Activated CD4-positive, alpha-beta T cell treated with anti-CD3 and anti-CD28 coated beads, Interleukin-2, amount 50 U/mL, for 24 hours (primary cell): ENCODE data around the gene HIRA.
A peak's percentile ranks its signal among the peaks of the same experiment; 100 is the strongest.

ENCODE experiments used
- DNase-seq, 2 donors: peaks; one replicate each; pipeline ENCODE4 v3.0.0-alpha.2; 2020; ENCODE audit warnings: low read depth in 1 of 2, low spot score in 1 of 2

The HIRA gene

GRCh38 chr22:19431649-19432132, at the start of gene HIRA:
TSS of gene HIRA (minus strand) at chr22:19431733. CDS start at chr22:19431476, 257 bp downstream.
- peak; percentile 81 to 89 for DNase-seq

GRCh38 chr22:19480789-19481188, 49.3 kb upstream of the HIRA start:
- DNase-seq = no peak

- DNase-seq = no peak
Measured at GRCh38 chr22:19480173-19480568, 48.6 kb upstream of the HIRA start.

GRCh38 chr22:19479355-19480172, 48.0 kb upstream of the HIRA start, which contains the start of gene CDC45:
TSS of gene CDC45 (plus strand) at chr22:19479920. CDS start at chr22:19479969, 49 bp downstream.
- peak; percentile 82 to 94 for DNase-seq

GRCh38 chr22:19478901-19479354, 47.4 kb upstream of the HIRA start, which contains the start of gene UFD1:
TSS of gene UFD1 (minus strand) at chr22:19479193. CDS start at chr22:19479085, 108 bp downstream.
- peak; percentile 63 to 67 for DNase-seq

GRCh38 chr22:19478045-19478900, 46.7 kb upstream of the HIRA start:
- peak in 1 of 2 donors; percentile 7 for DNase-seq

- DNase-seq = no peak
Measured at GRCh38 chr22:19477321-19478044, 46.0 kb upstream of the HIRA start.

- no peak for DNase-seq
Measured at GRCh38 chr22:19476023-19476422, 44.5 kb upstream of the HIRA start.

- no peak for DNase-seq
Measured at GRCh38 chr22:19473578-19473977, 42.0 kb upstream of the HIRA start.

GRCh38 chr22:19472233-19472632, 40.7 kb upstream of the HIRA start:
- DNase-seq = no peak

- DNase-seq = no peak
Measured at GRCh38 chr22:19471572-19471971, 40.0 kb upstream of the HIRA start.

GRCh38 chr22:19470010-19470409, 38.5 kb upstream of the HIRA start:
- DNase-seq = no peak

- no peak for DNase-seq
Measured at GRCh38 chr22:19469421-19469820, 37.9 kb upstream of the HIRA start.

- DNase-seq = no peak
Measured at GRCh38 chr22:19467912-19468311, 36.4 kb upstream of the HIRA start.

- no peak for DNase-seq
Measured at GRCh38 chr22:19466848-19467752, 35.6 kb upstream of the HIRA start.

- no peak for DNase-seq
Measured at GRCh38 chr22:19466126-19466716, 34.7 kb upstream of the HIRA start.

- no peak for DNase-seq
Measured at GRCh38 chr22:19464975-19465374, 33.4 kb upstream of the HIRA start.

GRCh38 chr22:19464546-19464945, 33.0 kb upstream of the HIRA start:
- DNase-seq = no peak
